HG03354 (cell line): ENCODE measurements around the gene PLD5.
"Not testable (repeated sequence)": the region's sequence is repeated elsewhere in the genome, so short reads cannot be mapped to it uniquely, and the experiment has no call there.

Experiments
- ATAC-seq: cut with Tn5 transposase; IDR thresholded peaks from one replicate; pipeline ENCODE4 v1.9.1; 2021; ENCODE audit warnings: mild to moderate bottlenecking; ENCODE audit not compliant: unreplicated experiment, poor library complexity, severe bottlenecking

PLD5 gene

DNA sequence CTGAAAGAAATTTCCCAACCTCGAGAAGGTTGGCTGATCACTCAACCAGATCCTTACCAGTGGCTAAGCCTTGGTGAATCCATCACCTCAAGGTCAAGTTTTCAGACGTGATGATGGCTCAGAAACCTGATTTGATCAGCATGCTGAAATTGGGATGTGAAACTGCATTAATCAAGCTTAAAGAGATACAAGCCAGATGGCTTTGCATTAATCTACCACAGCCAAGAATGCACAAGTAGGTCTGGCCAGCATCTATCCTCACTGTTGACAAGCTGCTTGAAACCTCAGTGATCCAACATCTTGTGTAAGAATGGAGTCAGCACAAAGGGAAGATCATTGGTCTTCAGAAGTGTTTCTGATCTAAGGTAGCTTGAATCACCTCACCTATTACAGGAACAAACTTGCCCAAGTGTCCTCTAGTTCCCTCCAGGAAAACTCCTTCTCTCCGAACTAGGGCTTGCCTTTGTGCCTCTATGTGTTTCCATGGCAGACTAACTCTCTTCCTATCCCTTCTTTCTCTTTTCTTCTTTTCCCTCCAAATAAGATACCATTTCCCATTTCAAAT lies 210.3 kb downstream of the PLD5 start:
- ATAC-seq: not testable (repeated sequence)

DNA sequence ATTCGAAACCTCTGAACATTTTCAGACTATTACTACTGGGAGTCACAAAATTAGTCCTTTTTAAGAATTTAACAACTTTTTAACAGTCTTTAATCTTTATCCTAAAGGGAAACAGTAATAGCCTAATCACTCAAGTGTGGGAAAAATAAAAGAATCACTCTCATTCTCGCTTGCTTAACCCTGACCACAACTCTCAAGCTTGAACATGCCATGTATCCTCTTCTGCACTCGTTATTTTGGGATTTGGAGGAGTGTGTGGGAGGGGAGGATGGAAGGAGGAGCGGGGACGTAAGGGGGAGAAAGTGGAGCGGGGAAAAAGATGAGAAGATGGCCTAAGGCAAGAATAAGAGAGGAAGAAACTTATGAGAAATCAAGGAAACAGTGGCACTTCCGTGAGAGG lies 215.8 kb downstream of the PLD5 start:
- ATAC-seq: not testable (repeated sequence)

DNA sequence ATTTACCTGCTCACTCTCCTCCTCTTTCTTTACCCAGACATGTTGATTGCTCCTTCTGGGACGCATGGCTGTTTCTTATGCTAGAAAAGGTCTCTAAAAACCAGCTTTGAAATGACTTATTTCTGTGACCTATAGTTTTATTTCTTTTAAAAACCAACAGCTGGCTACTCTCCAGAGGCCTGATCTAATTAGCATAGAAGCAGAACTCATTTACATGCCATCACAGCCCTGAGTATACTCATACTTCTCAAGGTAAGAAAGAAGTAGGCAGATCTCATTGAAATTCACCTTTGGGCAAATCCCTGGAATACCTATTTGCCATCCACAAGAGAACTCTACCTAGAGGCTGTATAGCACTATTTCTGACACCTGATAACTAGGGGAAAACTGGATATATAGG lies 230.7 kb downstream of the PLD5 start:
- not testable (repeated sequence) for ATAC-seq

- ATAC-seq: not testable (repeated sequence)
Observed at GRCh38 chr1:242288067-242288466, 236.4 kb downstream of the PLD5 start.

DNA sequence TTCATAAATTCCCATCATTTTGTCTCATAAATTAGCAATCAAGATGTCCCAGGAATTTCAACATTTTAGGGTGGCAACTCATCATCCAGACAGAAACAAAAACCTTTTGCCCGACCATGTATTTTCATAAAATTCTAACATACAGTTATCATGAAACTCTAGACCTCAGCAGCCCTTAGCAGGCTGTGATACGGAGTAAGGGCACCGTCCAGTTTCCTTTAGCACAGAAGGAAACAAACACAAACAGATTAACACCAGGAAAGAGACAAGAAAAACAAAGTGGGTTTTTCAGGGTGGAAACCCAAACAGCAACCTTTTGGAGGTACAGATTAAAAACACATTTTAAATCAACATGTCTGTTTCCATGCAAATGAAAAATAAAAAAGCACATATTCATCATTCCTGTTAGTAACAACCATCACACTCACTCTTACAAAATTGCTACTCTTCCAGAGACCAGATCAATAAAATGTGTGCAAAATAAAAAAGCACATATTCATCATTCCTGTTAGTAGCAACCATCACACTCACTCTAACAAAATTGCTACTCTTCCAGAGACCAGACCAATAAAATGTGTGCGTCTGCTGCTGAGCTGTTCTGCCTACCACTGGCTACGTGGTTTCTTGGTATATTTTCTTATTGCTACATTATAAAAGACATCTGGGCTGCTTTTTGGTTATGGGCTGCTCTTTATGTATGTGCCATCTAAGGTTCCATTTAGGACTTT lies 241.6 kb downstream of the PLD5 start:
- ATAC-seq: not testable (repeated sequence)

- ATAC-seq: not testable (repeated sequence)
Observed at GRCh38 chr1:242278406-242278805, 246.1 kb downstream of the PLD5 start.

DNA sequence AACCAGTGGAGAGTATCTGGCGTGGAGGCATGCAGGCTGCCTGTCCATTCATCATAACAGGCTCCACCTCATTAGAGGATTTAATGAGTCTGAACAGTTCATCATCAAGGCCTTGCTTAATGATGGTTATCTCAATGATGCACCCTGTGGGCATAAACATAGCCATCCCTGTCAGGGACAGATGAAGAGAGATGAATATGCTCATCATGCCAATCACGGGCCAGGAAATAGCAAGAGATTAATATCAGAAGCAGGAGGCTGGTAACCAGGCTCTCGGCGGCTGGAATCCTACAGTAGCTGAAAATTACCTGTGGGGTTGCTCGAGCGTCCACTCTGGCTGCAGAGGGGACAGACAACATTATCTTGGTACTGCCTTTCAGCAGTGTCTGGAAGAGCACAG lies 247.7 kb downstream of the PLD5 start:
- not testable (repeated sequence) for ATAC-seq

GRCh38 chr1:242267004-242267403 lies 257.5 kb downstream of the PLD5 start:
- not testable (repeated sequence) for ATAC-seq

DNA sequence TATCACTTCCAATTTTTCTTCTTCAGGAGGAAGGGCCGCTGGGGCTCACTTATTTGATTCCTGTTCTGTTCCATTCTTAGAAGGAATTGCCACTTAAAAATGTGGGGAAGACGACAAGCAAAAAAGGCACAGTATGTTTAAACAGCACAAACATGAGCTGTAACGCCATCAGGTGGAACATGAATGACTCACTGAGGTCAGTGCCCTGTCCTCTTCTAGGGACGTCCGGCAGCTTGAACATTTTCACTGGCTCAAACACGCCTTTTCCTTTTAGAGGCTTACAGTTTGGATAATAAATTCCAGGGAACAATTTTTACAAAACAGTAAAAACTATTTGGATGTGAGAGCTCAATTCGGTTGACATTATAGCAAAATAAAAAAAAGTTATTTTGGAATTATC lies 260.1 kb downstream of the PLD5 start:
- not testable (repeated sequence) for ATAC-seq

GRCh38 chr1:242245255-242245654 lies 279.2 kb downstream of the PLD5 start:
- no peak for ATAC-seq

- peak; percentile 96 for ATAC-seq
Observed at GRCh38 chr1:242243472-242243871, 281.0 kb downstream of the PLD5 start.

DNA sequence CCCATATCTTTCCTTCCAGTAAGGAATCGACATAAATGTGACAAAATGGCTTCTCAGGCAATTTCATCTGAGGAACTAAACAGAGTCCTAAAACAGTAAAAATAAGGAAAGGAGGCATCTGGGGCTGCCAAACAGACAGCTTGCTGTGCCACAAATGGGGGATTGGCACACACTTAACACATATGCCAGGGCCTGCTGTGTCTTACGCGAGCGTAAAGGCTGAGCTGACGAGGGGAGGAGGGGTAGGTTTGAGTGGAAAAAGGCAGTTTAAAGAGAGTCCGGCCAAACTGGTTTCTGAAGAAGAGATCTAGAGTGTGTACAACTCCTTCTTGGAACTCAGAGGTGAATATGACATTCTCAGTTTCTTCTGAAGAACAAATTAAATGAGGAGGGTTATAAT lies 281.5 kb downstream of the PLD5 start:
- peak; percentile 20 for ATAC-seq

DNA sequence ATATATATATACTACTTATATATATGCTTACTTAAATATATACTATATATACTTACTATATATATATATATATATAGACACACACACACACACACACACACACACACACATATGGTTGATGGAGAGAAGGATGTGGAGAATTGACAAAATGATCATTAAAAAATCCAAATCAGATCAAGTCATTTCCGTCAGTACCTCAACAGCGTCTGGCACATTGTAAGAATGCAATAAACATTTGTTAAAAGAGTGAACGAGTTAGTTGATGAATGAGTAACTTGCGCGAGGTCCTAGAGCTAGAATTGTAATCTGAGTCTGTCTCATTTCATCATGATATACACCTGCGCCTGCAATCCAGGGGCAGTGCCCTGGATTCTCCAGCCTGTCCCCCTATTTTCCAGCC lies 282.6 kb downstream of the PLD5 start:
- ATAC-seq: no peak

DNA sequence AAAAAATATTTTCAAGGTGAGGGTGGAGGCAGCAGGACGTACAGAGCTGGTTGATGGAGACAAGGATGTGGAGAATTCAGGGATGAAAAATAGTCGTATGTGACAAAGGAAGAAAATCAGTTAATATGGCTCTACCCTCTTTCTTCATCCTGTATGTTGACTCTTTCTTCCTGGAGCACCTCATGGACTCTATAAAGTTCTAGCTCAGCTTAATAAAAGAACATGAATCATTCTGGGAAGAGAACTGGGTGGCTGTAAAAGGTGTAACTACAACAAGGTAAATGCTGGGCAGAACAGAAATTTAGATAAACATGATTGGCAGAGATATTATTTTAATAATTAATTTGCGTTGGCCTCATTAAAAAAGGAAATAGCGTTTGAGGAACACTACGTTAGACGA lies 283.8 kb downstream of the PLD5 start:
- no peak for ATAC-seq

- no peak for ATAC-seq
Observed at GRCh38 chr1:242240077-242240476, 284.4 kb downstream of the PLD5 start.

DNA sequence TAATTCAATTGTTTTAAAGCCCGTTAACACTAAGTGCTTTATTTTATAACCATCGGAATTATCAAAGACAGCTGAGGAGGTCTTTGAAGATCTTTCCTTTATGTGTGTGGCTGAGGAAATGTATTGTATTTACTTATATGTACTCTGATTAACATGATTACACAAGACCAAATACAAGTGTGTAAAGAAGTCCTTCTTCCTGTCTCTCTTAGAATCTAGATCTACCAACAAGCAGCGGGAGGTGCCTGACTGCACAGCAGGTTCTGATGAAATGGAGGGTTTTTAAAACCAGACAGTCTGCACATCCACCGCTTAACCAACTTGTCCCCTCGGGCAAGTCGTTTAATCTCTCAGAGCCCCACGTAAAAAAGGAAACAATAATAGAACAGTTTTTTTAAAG lies 285.1 kb downstream of the PLD5 start:
- ATAC-seq: no peak

DNA sequence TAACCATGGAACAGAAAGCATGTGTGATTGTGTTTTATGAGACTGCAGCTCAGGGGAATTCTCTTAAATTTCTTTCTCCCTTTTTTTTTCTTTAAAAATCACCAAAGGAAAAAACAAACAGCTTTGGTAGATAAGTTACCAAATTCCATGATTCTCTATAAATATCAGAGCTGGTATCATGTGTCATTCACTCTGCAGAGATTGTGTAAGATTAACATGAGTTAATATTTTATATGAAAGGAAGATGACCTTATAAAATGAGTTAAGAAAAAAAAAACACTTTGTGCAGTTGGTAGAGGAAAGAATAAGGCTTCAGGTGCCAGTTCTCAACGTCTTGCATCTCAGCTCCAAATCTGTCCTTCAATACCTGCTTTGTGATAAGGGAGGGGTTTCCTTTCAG lies 287.4 kb downstream of the PLD5 start:
- ATAC-seq: no peak

DNA sequence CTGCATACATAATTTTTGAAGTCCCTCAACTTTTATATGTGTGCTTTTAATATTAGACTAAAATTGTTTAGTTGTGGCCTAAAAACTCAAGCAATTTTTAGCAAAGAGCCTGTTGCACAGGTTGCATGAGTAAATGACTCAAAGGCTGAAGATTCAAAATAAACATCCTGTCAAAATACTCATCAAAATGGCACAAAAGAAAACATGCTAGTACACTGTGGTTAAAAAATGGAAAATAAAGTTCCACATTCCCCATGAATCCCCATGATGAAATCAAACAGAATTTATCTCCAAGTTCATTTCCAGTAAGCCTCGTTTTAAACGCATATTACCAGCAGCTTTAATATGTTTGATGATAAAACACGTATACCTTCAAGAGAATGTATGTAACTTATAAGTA lies 295.5 kb downstream of the PLD5 start:
- ATAC-seq: no peak

DNA sequence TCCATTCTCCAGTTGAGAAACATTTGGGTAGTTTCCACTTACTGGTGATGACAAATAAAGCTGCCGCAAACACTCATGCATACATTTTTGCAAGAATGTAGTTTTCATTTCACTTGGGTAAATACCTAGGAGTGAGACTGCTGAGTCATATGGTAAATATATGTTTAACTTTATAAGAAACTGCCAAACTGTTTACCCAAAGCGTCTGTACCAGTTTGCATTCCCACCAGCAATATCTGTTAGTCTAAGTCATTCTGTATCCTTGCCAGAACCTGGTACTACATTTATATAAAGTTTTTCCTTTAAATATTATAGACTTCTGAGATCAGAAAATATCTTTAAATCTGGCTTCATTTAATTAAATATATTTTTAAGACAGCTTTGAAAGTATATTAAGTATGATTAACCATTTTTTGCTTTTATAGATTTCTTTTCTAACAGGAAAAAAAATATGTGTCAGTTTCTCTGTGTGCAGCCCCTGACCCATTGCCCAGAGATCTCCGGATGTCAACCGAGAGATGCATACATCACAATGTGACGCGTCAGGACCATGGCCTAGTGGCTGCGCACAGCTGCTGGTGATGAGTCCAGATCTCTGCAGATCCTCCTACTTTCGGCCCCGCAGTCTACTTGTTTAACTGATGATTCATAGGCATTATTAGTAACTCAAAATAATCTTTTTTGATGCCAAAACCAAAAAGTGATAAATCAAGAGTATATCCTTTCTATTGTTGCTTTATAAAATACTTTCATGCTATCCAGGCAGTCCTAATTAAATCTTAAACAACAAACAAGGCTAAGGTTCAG lies 298.5 kb downstream of the PLD5 start:
- peak; percentile 72 for ATAC-seq

- ATAC-seq: not testable (repeated sequence)
Observed at GRCh38 chr1:242224878-242225766, 299.4 kb downstream of the PLD5 start.
